Smooth muscle cell (in vitro differentiated cells): ENCODE results near the gene RAB3GAP2. TPM values are rescaled to one million over a fixed set of nuclear protein-coding genes. Genes with fewer than 3 reads are reported as not detected.

Experiments used
- DNase-seq: peaks from one replicate; lab custom pipeline; 2025; ENCODE audit not compliant: unreplicated experiment; lab: John Stamatoyannopoulos, UW
- H2AFZ ChIP-seq: fragments of 200-600 bp; sonication (generic); 2 replicates; pipeline ENCODE4 v1.6.0; 2016; ENCODE audit warnings: antibody characterized with exemption, low read depth, mild to moderate bottlenecking
- H3F3A ChIP-seq: fragments of 200-600 bp; sonication (generic); 2 replicates; pipeline ENCODE4 v1.6.0; 2017; ENCODE audit warnings: antibody characterized with exemption, low read depth
- H3K27ac ChIP-seq: fragments of 200-600 bp; sonication (generic); 2 replicates; pipeline ENCODE4 v1.5.1; 2016; ENCODE audit warnings: low read depth, mild to moderate bottlenecking
- H3K27me3 ChIP-seq: fragments of 200-600 bp; sonication (generic); 2 replicates; pipeline ENCODE4 v1.6.1; 2016; ENCODE audit warnings: low read depth, mild to moderate bottlenecking
- H3K36me3 ChIP-seq: fragments of 200-600 bp; sonication (generic); 2 replicates; pipeline ENCODE4 v1.5.1; 2016; ENCODE audit warnings: low read depth
- H3K4me1 ChIP-seq: fragments of 200-600 bp; sonication (generic); 2 replicates; pipeline ENCODE4 v1.5.1; 2016; ENCODE audit warnings: low read depth
- H3K4me2 ChIP-seq: fragments of 200-600 bp; sonication (generic); 2 replicates; pipeline ENCODE4 v1.6.0; 2016; ENCODE audit warnings: mild to moderate bottlenecking
- H3K4me3 ChIP-seq: fragments of 200-600 bp; sonication (generic); 2 replicates; pipeline ENCODE4 v1.5.1; 2016; ENCODE audit warnings: mild to moderate bottlenecking
- H3K79me2 ChIP-seq: fragments of 200-600 bp; sonication (generic); 2 replicates; pipeline ENCODE4 v1.6.0; 2016; ENCODE audit warnings: low read depth, mild to moderate bottlenecking
- H3K9ac ChIP-seq: fragments of 200-600 bp; sonication (generic); 2 replicates; pipeline ENCODE4 v1.6.0; 2016; ENCODE audit warnings: low read depth
- H3K9me3 ChIP-seq: fragments of 200-600 bp; sonication (generic); replicated peaks from 2 replicates; pipeline ENCODE4 v1.5.1; 2016; ENCODE audit warnings: low read depth
- H4K20me1 ChIP-seq: fragments of 200-600 bp; sonication (generic); 2 replicates; pipeline ENCODE4 v1.6.0; 2016; ENCODE audit warnings: low read depth
- CTCF ChIP-seq: fragments of 200-600 bp; sonication (generic); IDR thresholded peaks from 2 replicates; pipeline ENCODE4 v1.5.1; 2017; ENCODE audit warnings: borderline replicate concordance, mild to moderate bottlenecking, antibody characterized with exemption; ENCODE audit not compliant: insufficient read depth, poor library complexity, severe bottlenecking
- WGBS: methylation state at CpG from one replicate; pipeline ENCODE4 v1.1.7; 2016; ENCODE audit warnings: low lambda C conversion rate; 5-methylcytosine and 5-hydroxymethylcytosine counted together
- polyA plus RNA-seq: library from polyadenylated mRNA; unstranded; fragments of >200 nt; fragmentation: Nextera tagmentation; extraction: Ambion mirVana; gene quantifications from 2 replicates; pipeline ENCODE4 v1.2.1, GENCODE V29; 2016
- total RNA-seq: library from RNA; depleted of rRNA; stranded (reverse); fragments of >200 nt; gene quantifications from 2 replicates; pipeline ENCODE4 v1.2.3, GENCODE V29; 2014

Gene RAB3GAP2
- total and polyA plus RNA-seq, 2 experiments from 2014 or later = 12.9 to 33.0 TPM

DNA sequence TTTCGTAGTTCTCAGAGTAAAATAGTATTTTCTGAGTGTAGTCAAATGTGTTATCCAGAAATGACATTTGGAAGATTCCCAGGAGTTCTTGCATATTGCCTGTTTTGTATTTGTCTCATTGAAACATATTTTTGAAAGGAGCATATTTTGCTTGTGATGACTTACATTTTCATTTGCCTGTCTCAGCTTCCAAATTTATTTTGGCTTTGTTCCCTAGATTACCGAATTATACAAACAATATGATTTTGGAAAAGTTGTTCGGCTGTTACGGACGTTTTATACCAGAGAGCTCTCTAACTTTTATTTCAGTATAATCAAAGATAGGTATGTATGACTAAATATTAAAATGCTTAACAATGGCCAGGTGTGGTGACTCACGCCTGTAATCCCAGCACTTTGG lies 132.3 kb downstream of the RAB3GAP2 start:
- Histone ChIP-seq H3F3A (no peaks in the 10 kb centered on the region), H3K27me3 (no peaks in the 10 kb centered on the region), H3K36me3 (peaks cover 23% of the 10 kb centered on the region), H3K79me2 (no peaks in the 10 kb centered on the region), H4K20me1 (no peaks in the 10 kb centered on the region), H3K4me3 (no peak overlapping the region), H3K9me3 (no peaks in the 10 kb centered on the region), H3K27ac (no peak overlapping the region), H3K4me1 (no peaks in the 10 kb centered on the region), H3K4me2 (no peak overlapping the region), H2AFZ (no peak overlapping the region), H3K9ac (no peak overlapping the region)
- no peak for TF ChIP-seq CTCF
- 98% methylated on average over 6 of the region's 6 CpGs for WGBS
- no peak for DNase-seq

DNA sequence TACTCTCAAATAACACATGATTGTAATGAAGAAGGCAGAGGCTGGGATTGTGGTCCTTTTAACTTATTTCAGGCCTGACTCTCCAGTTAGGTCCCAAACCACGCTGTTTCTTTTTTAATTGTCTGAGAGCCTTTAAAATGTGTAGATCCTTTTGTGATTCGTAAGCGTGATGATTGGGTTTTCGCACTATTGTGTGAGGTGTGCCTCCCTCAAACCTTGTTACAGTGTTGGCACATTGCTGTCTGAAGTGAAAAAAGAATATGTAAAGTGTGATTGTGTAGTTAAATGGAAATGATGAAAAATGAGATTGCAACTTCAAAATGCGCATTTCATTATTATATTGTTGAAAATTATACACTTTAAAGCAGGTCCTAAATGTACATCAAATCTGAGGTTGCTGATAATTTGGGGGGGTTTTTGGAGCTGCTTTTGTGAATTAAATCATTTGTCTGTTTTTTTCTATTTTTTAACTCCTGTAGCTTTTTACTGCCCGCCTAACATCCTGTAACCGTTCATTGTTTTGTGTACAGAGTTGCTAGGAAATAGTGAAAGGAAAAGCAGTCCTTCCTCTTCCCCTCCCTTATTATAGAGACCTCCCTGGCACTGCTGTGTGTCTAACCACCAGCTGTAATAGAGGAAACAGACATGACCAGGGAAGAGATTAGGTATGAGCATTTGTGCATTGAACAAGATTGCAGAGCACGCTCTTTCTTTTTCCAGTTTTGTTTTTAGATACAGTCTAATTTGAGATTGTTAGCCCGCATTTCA lies 135.1 kb downstream of the RAB3GAP2 start:
- Histone ChIP-seq H3K4me1 (no peaks in the 10 kb centered on the region), H3K9ac (no peak overlapping the region), H3K4me3 (no peak overlapping the region), H3K36me3 (peaks cover 28% of the 10 kb centered on the region), H3K4me2 (no peak overlapping the region), H3K79me2 (no peaks in the 10 kb centered on the region), H3F3A (no peaks in the 10 kb centered on the region), H2AFZ (no peak overlapping the region), H3K9me3 (no peaks in the 10 kb centered on the region), H3K27ac (no peak overlapping the region), H4K20me1 (no peaks in the 10 kb centered on the region), H3K27me3 (no peaks in the 10 kb centered on the region)
- 96% methylated on average over 9 of the region's 9 CpGs for WGBS
- no peak for TF ChIP-seq CTCF
- no peak for DNase-seq

DNA sequence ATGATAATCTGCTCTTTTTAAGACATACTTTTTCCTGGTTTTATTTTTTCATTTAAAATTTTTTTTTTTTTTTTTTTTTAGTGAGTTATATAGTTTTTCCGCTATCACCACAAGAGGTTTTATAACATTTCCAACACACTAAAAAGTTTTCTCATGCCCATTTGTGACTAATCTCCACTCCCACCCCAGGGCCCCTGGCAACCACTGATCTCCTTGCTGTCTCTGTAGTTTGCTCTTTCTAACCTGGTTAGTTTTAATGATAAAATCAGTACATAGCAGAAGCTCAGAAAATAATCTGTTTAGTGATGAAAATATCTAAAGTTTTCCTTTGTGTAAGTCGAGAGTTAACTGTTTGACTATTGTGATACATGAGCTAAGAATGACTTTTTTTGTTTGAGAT lies 136.5 kb downstream of the RAB3GAP2 start:
- Histone ChIP-seq H3K27me3 (no peaks in the 10 kb centered on the region), H3F3A (no peaks in the 10 kb centered on the region), H3K36me3 (peaks cover 22% of the 10 kb centered on the region), H3K79me2 (no peaks in the 10 kb centered on the region), H3K9ac (no peak overlapping the region), H3K4me1 (no peaks in the 10 kb centered on the region), H3K27ac (no peak overlapping the region), H3K9me3 (no peaks in the 10 kb centered on the region), H2AFZ (no peak overlapping the region), H3K4me2 (no peak overlapping the region), H3K4me3 (no peak overlapping the region), H4K20me1 (no peaks in the 10 kb centered on the region)
- DNase-seq = no peak
- WGBS = 88% methylated on average over 2 of the region's 2 CpGs
- no peak for TF ChIP-seq CTCF
